Mucosa of rectum (tissue), 2 donors: Measurements from ENCODE around the gene GFPT2.

Experiments used
- H3K27ac ChIP-seq, 2 donors: one replicate each; pipeline ENCODE4 v1.7.0; 2013; ENCODE audit warnings: inconsistent platforms in 2 of 2, low read depth in 2 of 2, low read length in 2 of 2
- H3K27me3 ChIP-seq, 2 donors: one replicate each; pipeline ENCODE4 v1.7.0; 2013; ENCODE audit warnings: low read length in 2 of 2; ENCODE audit not compliant: control insufficient read depth in 2 of 2, insufficient read depth in 2 of 2
- H3K36me3 ChIP-seq, 2 donors: one replicate each; pipeline ENCODE4 v1.7.0; 2013; ENCODE audit warnings: low read length in 2 of 2; ENCODE audit not compliant: control insufficient read depth in 2 of 2, insufficient read depth in 2 of 2
- H3K4me1 ChIP-seq, 2 donors: one replicate each; pipeline ENCODE4 v1.7.0; 2013; ENCODE audit warnings: low read length in 2 of 2, mild to moderate bottlenecking in 1 of 2; ENCODE audit not compliant: control insufficient read depth in 2 of 2, insufficient read depth in 2 of 2
- H3K4me3 ChIP-seq, 2 donors: one replicate each; pipeline ENCODE4 v1.7.0; 2013; ENCODE audit warnings: low read length in 2 of 2
- H3K9ac ChIP-seq, 2 donors: one replicate each; pipeline ENCODE4 v1.7.0; 2013; ENCODE audit warnings: low read length in 2 of 2, low read depth in 1 of 2, mild to moderate bottlenecking in 1 of 2
- H3K9me3 ChIP-seq, 2 donors: one replicate each; pipeline ENCODE4 v1.7.0; 2013; ENCODE audit warnings: low read length in 2 of 2; ENCODE audit not compliant: control insufficient read depth in 2 of 2
- donor health status: healthy.
- donor health status: Normal muscosa, but diverticular disease.

The GFPT2 gene

DNA sequence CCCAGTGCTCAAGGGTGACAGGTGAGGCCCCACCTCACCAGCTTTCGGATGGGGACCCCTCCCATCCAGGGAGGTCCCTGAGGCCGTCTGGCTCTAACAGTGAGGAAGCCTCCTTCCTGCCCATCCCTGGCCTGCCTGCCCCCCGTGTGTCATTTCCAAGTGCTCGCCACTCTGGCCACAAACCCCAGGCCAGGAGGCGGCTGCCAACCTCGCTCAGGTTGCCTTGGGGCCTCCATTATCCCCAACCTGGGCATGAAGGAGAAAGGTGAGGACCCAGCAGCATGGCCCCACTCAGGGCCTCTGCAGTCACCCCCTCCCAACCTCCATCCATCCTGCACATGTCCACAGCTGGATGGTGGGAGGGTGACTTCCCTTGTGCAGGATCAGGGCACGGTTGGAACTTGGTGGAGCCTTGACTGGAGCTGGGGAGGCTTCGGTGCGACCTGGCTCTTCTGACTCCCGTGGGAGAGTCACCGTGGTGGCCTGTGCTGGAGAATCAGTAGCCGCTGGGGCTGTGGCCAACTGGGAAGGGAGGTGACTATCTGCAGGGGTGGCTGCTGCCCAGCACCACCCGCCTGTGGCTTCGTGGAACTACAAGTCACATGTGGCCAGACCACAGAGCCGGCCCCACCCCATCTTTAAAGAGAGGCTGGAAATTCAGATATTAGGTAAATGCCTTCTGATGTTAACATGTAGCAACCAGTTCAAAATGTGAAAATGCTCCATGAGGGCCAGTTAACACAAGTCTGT, 37.5 kb upstream of the GFPT2 start:
- no peaks in the 10 kb centered on the region for H3K4me1 ChIP-seq
- H3K36me3 ChIP-seq = no peaks in the 10 kb centered on the region
- H3K9ac ChIP-seq = no peak overlapping the region
- H3K27ac ChIP-seq = no peak overlapping the region
- no peaks in the 10 kb centered on the region for H3K9me3 ChIP-seq
- no peak overlapping the region for H3K4me3 ChIP-seq
- H3K27me3 ChIP-seq = no peaks in the 10 kb centered on the region

- no peak overlapping the region for H3K27ac ChIP-seq
- H3K9ac ChIP-seq = no peak overlapping the region
Observed at GRCh38 chr5:180389252-180390101, 36.3 kb upstream of the GFPT2 start.

GRCh38 chr5:180387798-180388197, 34.7 kb upstream of the GFPT2 start:
- H3K27ac ChIP-seq = no peak overlapping the region
- no peaks in the 10 kb centered on the region for H3K27me3 ChIP-seq
- H3K9me3 ChIP-seq = no peaks in the 10 kb centered on the region
- no peaks in the 10 kb centered on the region for H3K36me3 ChIP-seq
- H3K4me1 ChIP-seq = no peaks in the 10 kb centered on the region
- H3K4me3 ChIP-seq = no peak overlapping the region
- H3K9ac ChIP-seq = no peak overlapping the region

More at GRCh38 chr5:180389252-180390101, 36.3 kb upstream of the GFPT2 start:
- no peak overlapping the region for H3K4me3 ChIP-seq
- H3K36me3 ChIP-seq = no peaks in the 10 kb centered on the region
- H3K4me1 ChIP-seq = no peaks in the 10 kb centered on the region
- H3K9me3 ChIP-seq = no peaks in the 10 kb centered on the region
- no peaks in the 10 kb centered on the region for H3K27me3 ChIP-seq

DNA sequence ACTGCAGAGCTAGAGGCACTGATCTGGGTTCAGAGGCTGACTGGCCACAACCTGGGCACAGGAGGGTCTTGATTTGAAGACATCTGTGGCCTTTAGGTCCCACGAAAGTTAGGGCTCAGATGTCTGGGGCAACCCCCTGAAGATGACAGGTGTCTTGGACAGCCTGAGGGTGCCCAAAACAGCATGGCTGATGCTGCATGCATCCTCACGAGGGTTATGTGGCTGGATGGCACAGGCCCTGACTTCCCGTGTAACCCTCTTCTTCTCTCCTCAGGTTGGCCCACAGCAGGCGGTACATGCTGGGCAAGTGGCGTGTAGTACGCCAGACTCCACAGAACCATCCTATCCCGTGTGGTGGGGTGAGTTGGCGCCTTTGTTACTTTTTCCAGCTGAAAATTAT, 29.8 kb upstream of the GFPT2 start:
- Histone ChIP-seq H3K9me3 (no peaks in the 10 kb centered on the region), H3K4me1 (no peaks in the 10 kb centered on the region), H3K27ac (no peak overlapping the region), H3K27me3 (no peaks in the 10 kb centered on the region), H3K36me3 (no peaks in the 10 kb centered on the region), H3K9ac (no peak overlapping the region), H3K4me3 (no peak overlapping the region)

- H3K27ac ChIP-seq = no peak overlapping the region
- H3K9me3 ChIP-seq = no peaks in the 10 kb centered on the region
- H3K27me3 ChIP-seq = no peaks in the 10 kb centered on the region
- H3K36me3 ChIP-seq = no peaks in the 10 kb centered on the region
- no peaks in the 10 kb centered on the region for H3K4me1 ChIP-seq
- H3K9ac ChIP-seq = no peak overlapping the region
- H3K4me3 ChIP-seq = no peak overlapping the region
Observed at GRCh38 chr5:180381851-180382480, 28.8 kb upstream of the GFPT2 start.

GRCh38 chr5:180381428-180381827, 28.3 kb upstream of the GFPT2 start:
- no peaks in the 10 kb centered on the region for H3K4me1 ChIP-seq
- H3K36me3 ChIP-seq = no peaks in the 10 kb centered on the region
- H3K9me3 ChIP-seq = no peaks in the 10 kb centered on the region
- H3K4me3 ChIP-seq = no peak overlapping the region
- H3K27ac ChIP-seq = no peak overlapping the region
- no peak overlapping the region for H3K9ac ChIP-seq
- no peaks in the 10 kb centered on the region for H3K27me3 ChIP-seq

DNA sequence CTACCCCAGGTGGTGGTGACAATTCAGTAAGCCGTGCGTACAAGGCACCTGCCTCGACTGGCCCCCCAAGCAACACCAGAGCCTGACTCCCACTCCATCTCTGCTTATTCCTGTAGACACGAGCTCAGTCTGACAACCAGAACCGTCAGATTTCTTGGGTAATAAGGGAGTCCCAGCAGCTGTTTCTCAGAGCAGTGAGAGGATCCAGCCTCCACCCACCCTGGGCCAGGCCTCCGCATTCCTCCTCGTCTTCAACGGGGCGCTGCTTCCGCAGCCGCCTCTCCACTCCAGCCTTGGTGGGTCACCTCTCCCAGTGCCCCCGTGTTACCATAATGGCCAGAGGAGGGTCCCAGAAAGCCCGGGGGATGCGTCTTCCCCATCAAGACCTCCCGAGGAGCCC, 27.7 kb upstream of the GFPT2 start:
- H3K9me3 ChIP-seq = no peaks in the 10 kb centered on the region
- no peaks in the 10 kb centered on the region for H3K27me3 ChIP-seq
- H3K27ac ChIP-seq = no peak overlapping the region
- no peaks in the 10 kb centered on the region for H3K4me1 ChIP-seq
- H3K36me3 ChIP-seq = no peaks in the 10 kb centered on the region
- no peak overlapping the region for H3K9ac ChIP-seq
- no peak overlapping the region for H3K4me3 ChIP-seq

DNA sequence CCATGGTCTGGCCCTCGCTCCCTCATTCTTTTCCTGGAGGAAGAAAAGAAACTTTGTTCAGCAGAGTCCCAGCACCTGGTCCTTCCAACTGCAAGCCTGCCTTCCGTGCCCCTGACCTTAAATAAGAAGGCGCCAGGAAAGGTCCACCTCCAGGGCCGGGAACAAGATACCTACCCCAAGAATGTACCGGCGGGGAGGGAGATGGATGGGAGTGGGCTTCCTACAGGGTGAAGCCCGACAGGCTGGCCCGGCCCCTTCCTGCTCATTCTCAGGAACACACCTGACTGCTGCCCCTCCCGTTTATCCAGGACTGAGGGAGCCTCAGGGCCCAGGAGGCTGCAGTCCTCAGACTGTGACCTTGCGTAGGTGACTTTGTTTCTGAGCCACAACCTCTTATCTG, 27.3 kb upstream of the GFPT2 start:
- no peaks in the 10 kb centered on the region for H3K9me3 ChIP-seq
- no peak overlapping the region for H3K9ac ChIP-seq
- H3K4me1 ChIP-seq = no peaks in the 10 kb centered on the region
- H3K27ac ChIP-seq = no peak overlapping the region
- no peaks in the 10 kb centered on the region for H3K27me3 ChIP-seq
- H3K36me3 ChIP-seq = no peaks in the 10 kb centered on the region
- H3K4me3 ChIP-seq = no peak overlapping the region

- H3K27ac ChIP-seq = no peak overlapping the region
- no peaks in the 10 kb centered on the region for H3K4me1 ChIP-seq
- H3K36me3 ChIP-seq = no peaks in the 10 kb centered on the region
- H3K27me3 ChIP-seq = no peaks in the 10 kb centered on the region
- no peak overlapping the region for H3K9ac ChIP-seq
- no peaks in the 10 kb centered on the region for H3K9me3 ChIP-seq
- H3K4me3 ChIP-seq = no peak overlapping the region
Observed at GRCh38 chr5:180379355-180380070, 26.4 kb upstream of the GFPT2 start.
